Activated naive CD8-positive, alpha-beta T cell treated with anti-CD3 and anti-CD28 coated beads, Interleukin-2, amount 50 U/mL, for 16 hours (primary cell): ENCODE results near the gene TTC34.

Experiments used
- DNase-seq: peaks from one replicate; pipeline ENCODE4 v3.0.0-alpha.2; 2020; ENCODE audit warnings: low read depth, low spot score

Gene TTC34

GRCh38 chr1:2642131-2642559 is 159.3 kb downstream of the TTC34 start:
- no peak for DNase-seq

- DNase-seq: no peak
These were observed 159.9 kb downstream of the TTC34 start for GRCh38 chr1:2641381-2642130.

- no peak for DNase-seq
These were observed 160.9 kb downstream of the TTC34 start for GRCh38 chr1:2640626-2641025.

- DNase-seq: no peak
These were observed 161.6 kb downstream of the TTC34 start for GRCh38 chr1:2639607-2640521.

- no peak for DNase-seq
These were observed 162.3 kb downstream of the TTC34 start for GRCh38 chr1:2639203-2639602.

- DNase-seq: no peak
These were observed 162.9 kb downstream of the TTC34 start for GRCh38 chr1:2638466-2639115.

GRCh38 chr1:2637442-2638145 is 163.9 kb downstream of the TTC34 start:
- no peak for DNase-seq

- DNase-seq: no peak
These were observed 164.8 kb downstream of the TTC34 start for GRCh38 chr1:2636733-2637132.

GRCh38 chr1:2635361-2636010 is 166.0 kb downstream of the TTC34 start:
- DNase-seq: no peak

GRCh38 chr1:2633936-2634491 is 167.5 kb downstream of the TTC34 start:
- no peak for DNase-seq

- no peak for DNase-seq
These were observed 168.0 kb downstream of the TTC34 start for GRCh38 chr1:2633366-2633935.

GRCh38 chr1:2632561-2633361 is 168.7 kb downstream of the TTC34 start, which contains the start of gene MMEL1:
TSS of gene MMEL1 (minus strand) at chr1:2633016. CDS start at chr1:2629484, 3,532 bp downstream.
- DNase-seq: no peak

- no peak for DNase-seq
These were observed 169.5 kb downstream of the TTC34 start for GRCh38 chr1:2632051-2632430.

GRCh38 chr1:2631136-2632050 is 170.1 kb downstream of the TTC34 start:
- DNase-seq: no peak

- no peak for DNase-seq
These were observed 170.9 kb downstream of the TTC34 start for GRCh38 chr1:2630498-2631135.

GRCh38 chr1:2629627-2630497 is 171.6 kb downstream of the TTC34 start:
- no peak for DNase-seq
